ENCODE data around the gene AP4M1.

Gene AP4M1

DNA sequence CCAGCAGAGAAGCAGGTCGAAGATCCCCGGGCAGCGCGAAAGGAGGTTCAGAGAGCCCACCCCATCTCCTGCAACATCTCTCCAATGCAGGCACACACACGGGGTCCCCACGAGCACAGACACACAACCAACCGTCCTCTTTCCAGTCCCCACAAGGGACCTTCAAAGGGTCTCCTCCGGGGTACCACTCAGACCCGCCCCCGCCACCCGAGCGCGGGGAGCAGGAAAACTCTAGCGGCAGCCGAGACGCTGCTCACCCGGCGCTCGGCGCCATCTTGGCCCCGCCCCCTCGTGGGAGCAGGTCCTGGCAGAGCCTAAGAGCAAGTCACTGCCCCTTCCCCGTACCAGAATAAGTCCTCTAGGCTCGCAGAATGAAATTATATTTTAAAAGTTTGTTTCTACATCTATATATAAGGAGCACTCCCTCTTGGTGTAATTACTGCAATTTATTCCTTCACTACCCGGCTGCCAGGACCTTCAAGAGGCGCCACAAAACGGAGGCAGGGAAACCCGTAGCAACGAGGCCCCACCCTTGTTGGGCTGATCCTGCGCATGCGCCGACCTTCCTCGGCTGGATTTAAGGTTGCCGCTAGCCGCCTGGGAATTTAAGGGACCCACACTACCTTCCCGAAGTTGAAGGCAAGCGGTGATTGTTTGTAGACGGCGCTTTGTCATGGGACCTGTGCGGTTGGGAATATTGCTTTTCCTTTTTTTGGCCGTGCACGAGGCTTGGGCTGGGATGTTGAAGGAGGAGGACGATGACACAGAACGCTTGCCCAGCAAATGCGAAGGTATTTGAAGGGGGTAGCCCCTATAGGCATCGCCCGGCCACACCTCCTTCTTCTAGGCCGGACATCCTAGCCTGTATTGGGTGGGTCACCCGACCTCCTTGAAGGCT lies 17.9 kb downstream of the AP4M1 start, which contains the start of the genes CNPY4 and TAF6 (continued):
- no peak; the same call in 1 of the 2 replicates for TF ChIP-seq ZNF623 (tag by site-specific recombination; IDR thresholded peaks at IDR 0.05)
- TF ChIP-seq KLF7 (tag by site-specific recombination; IDR thresholded peaks at IDR 0.05; ENCODE audit: borderline replicate concordance): peak; percentile 80; the same call in 1 of the 2 replicates
- no peak for TF ChIP-seq ZNF175 (tag by site-specific recombination; IDR thresholded peaks at IDR 0.05)
- no peak for TF ChIP-seq ZEB2 (tag by site-specific recombination; IDR thresholded peaks at IDR 0.05)
- no peak for TF ChIP-seq ZNF37A (tag by site-specific recombination; IDR thresholded peaks at IDR 0.05)
- no peak for TF ChIP-seq ZNF112 (tag by site-specific recombination; IDR thresholded peaks at IDR 0.05)
- no peak for TF ChIP-seq PRDM1 (tag by site-specific recombination; IDR thresholded peaks at IDR 0.05)
- 0 out of 2 replicates have a peak, but pooled peaks have one; percentile 26 for TF ChIP-seq OSR2 (tag by site-specific recombination; IDR thresholded peaks at IDR 0.05)
- TF ChIP-seq ZNF2 (tag by site-specific recombination; IDR thresholded peaks at IDR 0.05): peak; percentile 85
- no peak for TF ChIP-seq ZNF132 (tag by site-specific recombination; IDR thresholded peaks at IDR 0.05; ENCODE audit: borderline replicate concordance)
- TF ChIP-seq TRIM28 (IDR thresholded peaks at IDR 0.05; ENCODE audit: borderline replicate concordance, low read length): 0 out of 2 replicates have a peak, but pooled peaks have one; percentile 13
- 0 out of 2 replicates have a peak, but pooled peaks have one; percentile 36 for TF ChIP-seq ZNF558 (tag by site-specific recombination; IDR thresholded peaks at IDR 0.05)
- no peak; the same call in 1 of the 2 replicates for TF ChIP-seq ZNF600 (tag by site-specific recombination; IDR thresholded peaks at IDR 0.05)
- TF ChIP-seq ZNF23 (tag by site-specific recombination; IDR thresholded peaks at IDR 0.05; ENCODE audit: borderline replicate concordance): no peak
- no peak for TF ChIP-seq ZNF202 (tag by site-specific recombination; IDR thresholded peaks at IDR 0.05; ENCODE audit: borderline replicate concordance)
- no peak for TF ChIP-seq HOXD13 (CRISPR knock-in tag; IDR thresholded peaks at IDR 0.05; ENCODE audit: borderline replicate concordance)
- no peak for TF ChIP-seq ZNF843 (tag by site-specific recombination; IDR thresholded peaks at IDR 0.05)
- no peak for TF ChIP-seq ZNF19 (tag by site-specific recombination; IDR thresholded peaks at IDR 0.05; ENCODE audit: low read depth)
- TF ChIP-seq, protein P1, sequence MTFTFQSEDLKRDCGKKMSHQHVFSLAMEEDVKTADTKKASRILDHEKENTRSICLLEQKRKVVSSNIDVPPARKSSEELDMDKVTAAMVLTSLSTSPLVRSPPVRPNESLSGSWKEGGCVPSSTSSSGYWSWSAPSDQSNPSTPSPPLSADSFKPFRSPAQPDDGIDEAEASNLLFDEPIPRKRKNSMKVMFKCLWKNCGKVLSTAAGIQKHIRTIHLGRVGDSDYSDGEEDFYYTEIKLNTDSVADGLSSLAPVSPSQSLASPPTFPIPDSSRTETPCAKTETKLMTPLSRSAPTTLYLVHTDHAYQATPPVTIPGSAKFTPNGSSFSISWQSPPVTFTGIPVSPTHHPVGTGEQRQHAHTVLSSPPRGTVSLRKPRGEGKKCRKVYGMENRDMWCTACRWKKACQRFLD (tag by site-specific recombination; IDR thresholded peaks at IDR 0.05): no peak
- TF ChIP-seq, protein P2, sequence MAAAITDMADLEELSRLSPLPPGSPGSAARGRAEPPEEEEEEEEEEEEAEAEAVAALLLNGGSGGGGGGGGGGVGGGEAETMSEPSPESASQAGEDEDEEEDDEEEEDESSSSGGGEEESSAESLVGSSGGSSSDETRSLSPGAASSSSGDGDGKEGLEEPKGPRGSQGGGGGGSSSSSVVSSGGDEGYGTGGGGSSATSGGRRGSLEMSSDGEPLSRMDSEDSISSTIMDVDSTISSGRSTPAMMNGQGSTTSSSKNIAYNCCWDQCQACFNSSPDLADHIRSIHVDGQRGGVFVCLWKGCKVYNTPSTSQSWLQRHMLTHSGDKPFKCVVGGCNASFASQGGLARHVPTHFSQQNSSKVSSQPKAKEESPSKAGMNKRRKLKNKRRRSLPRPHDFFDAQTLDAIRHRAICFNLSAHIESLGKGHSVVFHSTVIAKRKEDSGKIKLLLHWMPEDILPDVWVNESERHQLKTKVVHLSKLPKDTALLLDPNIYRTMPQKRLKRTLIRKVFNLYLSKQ (tag by site-specific recombination; IDR thresholded peaks at IDR 0.05; ENCODE audit: borderline replicate concordance): no peak
- TF ChIP-seq ZNF335 (tag by site-specific recombination; conservative IDR thresholded peaks at IDR 0.05): peak; percentile 100; the same call in 1 of the 2 replicates
- no peak for TF ChIP-seq ZNF701 (tag by site-specific recombination; IDR thresholded peaks at IDR 0.05)
- TF ChIP-seq, protein P3, sequence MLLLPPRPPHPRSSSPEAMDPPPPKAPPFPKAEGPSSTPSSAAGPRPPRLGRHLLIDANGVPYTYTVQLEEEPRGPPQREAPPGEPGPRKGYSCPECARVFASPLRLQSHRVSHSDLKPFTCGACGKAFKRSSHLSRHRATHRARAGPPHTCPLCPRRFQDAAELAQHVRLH (tag by site-specific recombination; IDR thresholded peaks at IDR 0.05): peak; percentile 42
- no peak for TF ChIP-seq BCL11A (tag by site-specific recombination; IDR thresholded peaks at IDR 0.05; ENCODE audit: low read depth)
- no peak for TF ChIP-seq ZNF561 (tag by site-specific recombination; IDR thresholded peaks at IDR 0.05; ENCODE audit: borderline replicate concordance)
- TF ChIP-seq, protein P4, sequence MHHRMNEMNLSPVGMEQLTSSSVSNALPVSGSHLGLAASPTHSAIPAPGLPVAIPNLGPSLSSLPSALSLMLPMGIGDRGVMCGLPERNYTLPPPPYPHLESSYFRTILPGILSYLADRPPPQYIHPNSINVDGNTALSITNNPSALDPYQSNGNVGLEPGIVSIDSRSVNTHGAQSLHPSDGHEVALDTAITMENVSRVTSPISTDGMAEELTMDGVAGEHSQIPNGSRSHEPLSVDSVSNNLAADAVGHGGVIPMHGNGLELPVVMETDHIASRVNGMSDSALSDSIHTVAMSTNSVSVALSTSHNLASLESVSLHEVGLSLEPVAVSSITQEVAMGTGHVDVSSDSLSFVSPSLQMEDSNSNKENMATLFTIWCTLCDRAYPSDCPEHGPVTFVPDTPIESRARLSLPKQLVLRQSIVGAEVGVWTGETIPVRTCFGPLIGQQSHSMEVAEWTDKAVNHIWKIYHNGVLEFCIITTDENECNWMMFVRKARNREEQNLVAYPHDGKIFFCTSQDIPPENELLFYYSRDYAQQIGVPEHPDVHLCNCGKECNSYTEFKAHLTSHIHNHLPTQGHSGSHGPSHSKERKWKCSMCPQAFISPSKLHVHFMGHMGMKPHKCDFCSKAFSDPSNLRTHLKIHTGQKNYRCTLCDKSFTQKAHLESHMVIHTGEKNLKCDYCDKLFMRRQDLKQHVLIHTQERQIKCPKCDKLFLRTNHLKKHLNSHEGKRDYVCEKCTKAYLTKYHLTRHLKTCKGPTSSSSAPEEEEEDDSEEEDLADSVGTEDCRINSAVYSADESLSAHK (tag by site-specific recombination; IDR thresholded peaks at IDR 0.05): no peak; the same call in 1 of the 2 replicates
- no peak for TF ChIP-seq ZNF274 (IDR thresholded peaks at IDR 0.05; ENCODE audit: low read length)
- TF ChIP-seq ZNF274 (tag by site-specific recombination; IDR thresholded peaks at IDR 0.05; ENCODE audit: borderline replicate concordance): no peak
- peak; percentile 93 for TF ChIP-seq YY2 (tag by site-specific recombination; IDR thresholded peaks at IDR 0.05)
- TF ChIP-seq, protein P5, sequence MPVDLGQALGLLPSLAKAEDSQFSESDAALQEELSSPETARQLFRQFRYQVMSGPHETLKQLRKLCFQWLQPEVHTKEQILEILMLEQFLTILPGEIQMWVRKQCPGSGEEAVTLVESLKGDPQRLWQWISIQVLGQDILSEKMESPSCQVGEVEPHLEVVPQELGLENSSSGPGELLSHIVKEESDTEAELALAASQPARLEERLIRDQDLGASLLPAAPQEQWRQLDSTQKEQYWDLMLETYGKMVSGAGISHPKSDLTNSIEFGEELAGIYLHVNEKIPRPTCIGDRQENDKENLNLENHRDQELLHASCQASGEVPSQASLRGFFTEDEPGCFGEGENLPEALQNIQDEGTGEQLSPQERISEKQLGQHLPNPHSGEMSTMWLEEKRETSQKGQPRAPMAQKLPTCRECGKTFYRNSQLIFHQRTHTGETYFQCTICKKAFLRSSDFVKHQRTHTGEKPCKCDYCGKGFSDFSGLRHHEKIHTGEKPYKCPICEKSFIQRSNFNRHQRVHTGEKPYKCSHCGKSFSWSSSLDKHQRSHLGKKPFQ (tag by site-specific recombination; IDR thresholded peaks at IDR 0.05): 0 out of 2 replicates have a peak, but pooled peaks have one; percentile 16
- TF ChIP-seq ZNF654 (tag by site-specific recombination; IDR thresholded peaks at IDR 0.05; ENCODE audit: low read depth): no peak
- TF ChIP-seq ZNF677 (tag by site-specific recombination; IDR thresholded peaks at IDR 0.05): no peak
